ENCODE data around the gene PLA2G4F.

DNA sequence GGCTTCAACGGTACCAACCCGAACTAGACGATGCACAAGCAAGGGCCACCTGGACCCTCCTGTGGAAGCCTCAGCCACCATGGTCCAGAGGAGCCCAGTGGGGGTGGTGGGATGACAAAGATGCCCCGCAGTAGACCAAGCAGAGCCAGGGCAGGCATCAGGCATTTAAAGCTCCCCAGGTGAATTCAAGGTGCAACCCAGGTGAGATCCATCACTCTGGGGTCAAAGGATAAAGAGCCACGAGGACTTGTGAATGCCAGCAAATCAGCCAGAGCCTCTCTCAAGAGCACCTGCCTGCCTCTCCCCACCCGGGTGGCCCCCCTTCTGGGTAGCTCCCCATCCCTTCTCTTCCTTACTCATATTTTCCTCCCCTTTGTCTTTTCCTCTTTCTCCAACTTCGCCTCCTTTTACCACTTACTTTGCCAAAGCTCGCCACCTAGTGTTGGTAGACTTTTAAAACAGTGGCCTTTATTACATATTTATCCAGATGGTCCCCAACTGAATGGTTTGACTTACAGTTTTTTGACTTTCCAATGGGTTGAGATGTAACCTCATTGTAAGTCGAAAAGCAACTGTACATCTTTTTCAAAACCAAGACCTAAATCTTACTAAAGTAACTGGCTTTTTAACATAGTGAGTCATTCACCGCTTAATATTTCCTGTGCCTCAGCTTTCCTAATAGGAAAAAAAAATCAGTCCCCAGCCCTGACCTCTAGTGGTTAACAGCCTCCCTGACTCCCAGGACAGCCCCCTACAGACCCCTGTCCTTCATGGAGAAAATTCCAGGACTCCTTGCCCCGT is 18.8 kb downstream of the PLA2G4F start:
- TF ChIP-seq, protein P1, sequence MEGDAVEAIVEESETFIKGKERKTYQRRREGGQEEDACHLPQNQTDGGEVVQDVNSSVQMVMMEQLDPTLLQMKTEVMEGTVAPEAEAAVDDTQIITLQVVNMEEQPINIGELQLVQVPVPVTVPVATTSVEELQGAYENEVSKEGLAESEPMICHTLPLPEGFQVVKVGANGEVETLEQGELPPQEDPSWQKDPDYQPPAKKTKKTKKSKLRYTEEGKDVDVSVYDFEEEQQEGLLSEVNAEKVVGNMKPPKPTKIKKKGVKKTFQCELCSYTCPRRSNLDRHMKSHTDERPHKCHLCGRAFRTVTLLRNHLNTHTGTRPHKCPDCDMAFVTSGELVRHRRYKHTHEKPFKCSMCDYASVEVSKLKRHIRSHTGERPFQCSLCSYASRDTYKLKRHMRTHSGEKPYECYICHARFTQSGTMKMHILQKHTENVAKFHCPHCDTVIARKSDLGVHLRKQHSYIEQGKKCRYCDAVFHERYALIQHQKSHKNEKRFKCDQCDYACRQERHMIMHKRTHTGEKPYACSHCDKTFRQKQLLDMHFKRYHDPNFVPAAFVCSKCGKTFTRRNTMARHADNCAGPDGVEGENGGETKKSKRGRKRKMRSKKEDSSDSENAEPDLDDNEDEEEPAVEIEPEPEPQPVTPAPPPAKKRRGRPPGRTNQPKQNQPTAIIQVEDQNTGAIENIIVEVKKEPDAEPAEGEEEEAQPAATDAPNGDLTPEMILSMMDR (IDR thresholded peaks at IDR 0.05): peak; percentile 76
- TF ChIP-seq, protein P2, sequence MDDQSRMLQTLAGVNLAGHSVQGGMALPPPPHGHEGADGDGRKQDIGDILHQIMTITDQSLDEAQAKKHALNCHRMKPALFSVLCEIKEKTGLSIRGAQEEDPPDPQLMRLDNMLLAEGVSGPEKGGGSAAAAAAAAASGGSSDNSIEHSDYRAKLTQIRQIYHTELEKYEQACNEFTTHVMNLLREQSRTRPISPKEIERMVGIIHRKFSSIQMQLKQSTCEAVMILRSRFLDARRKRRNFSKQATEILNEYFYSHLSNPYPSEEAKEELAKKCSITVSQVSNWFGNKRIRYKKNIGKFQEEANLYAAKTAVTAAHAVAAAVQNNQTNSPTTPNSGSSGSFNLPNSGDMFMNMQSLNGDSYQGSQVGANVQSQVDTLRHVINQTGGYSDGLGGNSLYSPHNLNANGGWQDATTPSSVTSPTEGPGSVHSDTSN (IDR thresholded peaks at IDR 0.05): no peak
- TF ChIP-seq YY1 (IDR thresholded peaks at IDR 0.05; ENCODE audit: low read depth): no peak
- no peak for TF ChIP-seq TEAD4 (IDR thresholded peaks at IDR 0.05; ENCODE audit: borderline replicate concordance, insufficient read depth)
- TF ChIP-seq POLR2AphosphoS5 (IDR thresholded peaks at IDR 0.05; ENCODE audit: low read depth, low read length): no peak
- TF ChIP-seq SIN3A (IDR thresholded peaks at IDR 0.05; ENCODE audit: borderline replicate concordance, low read depth, low read length): no peak
- no peak for TF ChIP-seq FOSL2 (IDR thresholded peaks at IDR 0.05; ENCODE audit: borderline replicate concordance, low read depth)
- TF ChIP-seq, protein P3, sequence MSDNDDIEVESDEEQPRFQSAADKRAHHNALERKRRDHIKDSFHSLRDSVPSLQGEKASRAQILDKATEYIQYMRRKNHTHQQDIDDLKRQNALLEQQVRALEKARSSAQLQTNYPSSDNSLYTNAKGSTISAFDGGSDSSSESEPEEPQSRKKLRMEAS (IDR thresholded peaks at IDR 0.05; ENCODE audit: low read depth): no peak
- no peak for TF ChIP-seq JUND (IDR thresholded peaks at IDR 0.05)
- no peak for TF ChIP-seq RCOR1 (IDR thresholded peaks at IDR 0.05; ENCODE audit: low read length)
